ENCODE results near the gene PPP1R26. TPM values are rescaled to one million over a fixed set of nuclear protein-coding genes. Genes with fewer than 3 reads are reported as not detected.
A peak's percentile ranks its signal among the peaks of the same experiment; 100 is the strongest.

PPP1R26 gene
- polyA plus RNA-seq, 2 of the 4 experiments (the other 2 are of a cell fraction): 8.5 to 12.7 TPM

GRCh38 chr9:135500525-135501260, 21.1 kb downstream of the PPP1R26 start, which contains the start of gene MRPS2:
Gene MRPS2, plus strand, starts transcription at chr9:135500682. Its CDS starts 29 bp downstream, at chr9:135500711.
- Histone ChIP-seq H3K4me1 (peaks cover 17% of the 10 kb centered on the region), H3K27ac (peak within 1 kb of the TSS; percentile 99), H3K9me3 (no peaks in the 10 kb centered on the region), H3K4me3 (peak within 1 kb of the TSS; percentile 100), H3K4me2 (peak within 1 kb of the TSS; percentile 84)
- DNase-seq (ENCODE audit: low read depth in 1 of 2, low spot score in 1 of 2) (peak; percentile 86 to 89), ATAC-seq (peak; percentile 86 to 95), FAIRE-seq (no peak)
- ChIA-PET CTCF (interaction anchor here (0.7 to 3.3 kb wide), 4 partner anchors 11 to 19 kb away, joined by 3 to 24 read pairs (median 8); partner anchors contain the start of gene PPP1R26), POLR2A (no interaction called here)
- 20% methylated on average over 1 of the region's 92 CpGs for WGBS (ENCODE audit: missing lambda C conversion rate)
- TF ChIP-seq EHMT2 (IDR thresholded peaks at IDR 0.05; ENCODE audit: low read depth): no peak
- no peak for TF ChIP-seq KDM1A (IDR thresholded peaks at IDR 0.05; ENCODE audit: low read depth)
- no peak for TF ChIP-seq ZSCAN20 (CRISPR knock-in tag; IDR thresholded peaks at IDR 0.05)
- no peak for TF ChIP-seq RFX5 (IDR thresholded peaks at IDR 0.05)
- no peak for TF ChIP-seq SREBF2 (IDR thresholded peaks at IDR 0.05)
- no peak for TF ChIP-seq HOXB5 (CRISPR knock-in tag; IDR thresholded peaks at IDR 0.05)
- TF ChIP-seq MAFK (IDR thresholded peaks at IDR 0.05; ENCODE audit: partially characterized antibody): no peak
- TF ChIP-seq, protein P1, sequence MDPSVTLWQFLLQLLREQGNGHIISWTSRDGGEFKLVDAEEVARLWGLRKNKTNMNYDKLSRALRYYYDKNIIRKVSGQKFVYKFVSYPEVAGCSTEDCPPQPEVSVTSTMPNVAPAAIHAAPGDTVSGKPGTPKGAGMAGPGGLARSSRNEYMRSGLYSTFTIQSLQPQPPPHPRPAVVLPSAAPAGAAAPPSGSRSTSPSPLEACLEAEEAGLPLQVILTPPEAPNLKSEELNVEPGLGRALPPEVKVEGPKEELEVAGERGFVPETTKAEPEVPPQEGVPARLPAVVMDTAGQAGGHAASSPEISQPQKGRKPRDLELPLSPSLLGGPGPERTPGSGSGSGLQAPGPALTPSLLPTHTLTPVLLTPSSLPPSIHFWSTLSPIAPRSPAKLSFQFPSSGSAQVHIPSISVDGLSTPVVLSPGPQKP (IDR thresholded peaks at IDR 0.05; ENCODE audit: low read depth, low read length): no peak
- TF ChIP-seq HES2 (IDR thresholded peaks at IDR 0.05): no peak
- no peak for TF ChIP-seq CEBPB (IDR thresholded peaks at IDR 0.05)
- no peak for TF ChIP-seq RCOR1 (IDR thresholded peaks at IDR 0.05; ENCODE audit: low read depth, low read length)
- peak; percentile 83 for TF ChIP-seq POLR2A (IDR thresholded peaks at IDR 0.05; ENCODE audit: low read length)
- no peak for TF ChIP-seq RAD21 (conservative IDR thresholded peaks at IDR 0.05 in 1 of 2, IDR thresholded peaks at IDR 0.05 in 1 of 2)
- peak; percentile 72 for TF ChIP-seq PHF8 (IDR thresholded peaks at IDR 0.05; ENCODE audit: borderline replicate concordance, low read depth)
- TF ChIP-seq NFE2L2 (conservative IDR thresholded peaks at IDR 0.05; ENCODE audit: low read length): no peak
- no peak for TF ChIP-seq ZNF302 (CRISPR knock-in tag; IDR thresholded peaks at IDR 0.05)
- no peak for TF ChIP-seq ESRRA (IDR thresholded peaks at IDR 0.05; ENCODE audit: borderline replicate concordance, low read length)
- no peak for TF ChIP-seq RNF2 (IDR thresholded peaks at IDR 0.05; ENCODE audit: borderline replicate concordance, low read depth)
- TF ChIP-seq TP53 (CRISPR knock-in tag; IDR thresholded peaks at IDR 0.05): no peak
- TF ChIP-seq CTCF (IDR thresholded peaks at IDR 0.05): peak; percentile 80
- TF ChIP-seq FOXS1 (CRISPR knock-in tag; IDR thresholded peaks at IDR 0.05): no peak
- TF ChIP-seq CHD4 (IDR thresholded peaks at IDR 0.05; ENCODE audit: borderline replicate concordance): no peak
- no peak for TF ChIP-seq ZFP36 (IDR thresholded peaks at IDR 0.05; ENCODE audit: borderline replicate concordance, partially characterized antibody)
- no peak for TF ChIP-seq GATA3 (IDR thresholded peaks at IDR 0.05; ENCODE audit: borderline replicate concordance)
- peak; percentile 57 to 83; a peak in 4 of 5 replicates for TF ChIP-seq JUN (IDR thresholded peaks at IDR 0.05)
- no peak for TF ChIP-seq USF2 (IDR thresholded peaks at IDR 0.05)
- TF ChIP-seq FOSL2 (IDR thresholded peaks at IDR 0.05): no peak
- no peak for TF ChIP-seq FOSL2 (CRISPR knock-in tag; IDR thresholded peaks at IDR 0.05)
- TF ChIP-seq JUNB (IDR thresholded peaks at IDR 0.05): no peak
- TF ChIP-seq ZC3H11A (IDR thresholded peaks at IDR 0.05): no peak
- TF ChIP-seq MAZ (IDR thresholded peaks at IDR 0.05; ENCODE audit: borderline replicate concordance, low read depth, low read length): 0 out of 2 replicates have a peak, but pooled peaks have one; percentile 27
- TF ChIP-seq CBX2 (IDR thresholded peaks at IDR 0.05; ENCODE audit: borderline replicate concordance, low read depth): no peak
- TF ChIP-seq MYC (IDR thresholded peaks at IDR 0.05; ENCODE audit: borderline replicate concordance, low read length): peak; percentile 91
- TF ChIP-seq, protein P2, sequence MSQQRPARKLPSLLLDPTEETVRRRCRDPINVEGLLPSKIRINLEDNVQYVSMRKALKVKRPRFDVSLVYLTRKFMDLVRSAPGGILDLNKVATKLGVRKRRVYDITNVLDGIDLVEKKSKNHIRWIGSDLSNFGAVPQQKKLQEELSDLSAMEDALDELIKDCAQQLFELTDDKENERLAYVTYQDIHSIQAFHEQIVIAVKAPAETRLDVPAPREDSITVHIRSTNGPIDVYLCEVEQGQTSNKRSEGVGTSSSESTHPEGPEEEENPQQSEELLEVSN (IDR thresholded peaks at IDR 0.05; ENCODE audit: borderline replicate concordance, low read depth): peak; percentile 35; the same call in 1 of the 2 replicates
- TF ChIP-seq MAX (IDR thresholded peaks at IDR 0.05): peak; percentile 70
- no peak for TF ChIP-seq NR3C1 (IDR thresholded peaks at IDR 0.05)

Data from A549 (cell line).